ENCODE data around the gene GUCA1C.

Gene GUCA1C

GRCh38 chr3:108861401-108861800, 92.3 kb downstream of the GUCA1C start:
- Histone ChIP-seq H3K4me2 (ENCODE audit: low read depth, low read length) (no peak overlapping the region), H3K79me2 (ENCODE audit: low read length) (no peaks in the 10 kb centered on the region), H3K9me3 (replicated peaks; ENCODE audit: insufficient read depth, low read length) (no peaks in the 10 kb centered on the region), H3K9me2 (replicated peaks; ENCODE audit: insufficient read depth, low read length) (no peaks in the 10 kb centered on the region), H3K27ac (ENCODE audit: low read length) (no peak overlapping the region), H4K20me1 (ENCODE audit: insufficient read depth, low read length) (no peaks in the 10 kb centered on the region), H2AFZ (ENCODE audit: low read length) (no peak overlapping the region), H3K9ac (ENCODE audit: low read length) (no peak overlapping the region), H3K4me1 (ENCODE audit: low read length) (peaks cover 9% of the 10 kb centered on the region; the same call in 1 of the 2 replicates), H3K36me3 (replicated peaks; ENCODE audit: insufficient read depth, low read length) (no peaks in the 10 kb centered on the region), H3F3A (ENCODE audit: insufficient read depth, low read length) (no peaks in the 10 kb centered on the region), H3K27me3 (replicated peaks; ENCODE audit: insufficient read depth, low read length) (no peaks in the 10 kb centered on the region), H3K4me3 (ENCODE audit: low read length) (no peak overlapping the region)
- TF ChIP-seq EZH2 (optimal IDR thresholded peaks at IDR 0.05; ENCODE audit: low read depth, low read length) (no peak), CTCF (IDR thresholded peaks at IDR 0.05; ENCODE audit: low read length) (no peak), EZH2phosphoT487 (IDR thresholded peaks at IDR 0.05; ENCODE audit: low read length) (no peak)
- DNase-seq = no peak
